Thyroid gland (tissue), 4 donors: ENCODE data around the gene PIP4K2A. TPM values are rescaled to one million over a fixed set of nuclear protein-coding genes. Genes with fewer than 3 reads are reported as not detected.
"Not testable (repeated sequence)": the region's sequence is repeated elsewhere in the genome, so short reads cannot be mapped to it uniquely, and the experiment has no call there.

Experiments used
- DNase-seq, 2 donors: peaks; one replicate each; pipeline ENCODE4 v3.0.0-alpha.2; 2019
- H3K27ac ChIP-seq, 3 donors: fragments of 200-600 bp; sonication (generic); 1 replicate in 2 of 3; 2 replicates in 1 of 3; pipeline ENCODE4 v1.5.1; 2016 to 2019; ENCODE audit warnings: mild to moderate bottlenecking in 1 of 3, moderate library complexity in 1 of 3
- H3K27me3 ChIP-seq: fragments of 200-600 bp; sonication (generic); one replicate; pipeline ENCODE4 v1.5.1; 2019
- H3K36me3 ChIP-seq, 2 donors: fragments of 200-600 bp; sonication (generic); one replicate each; pipeline ENCODE4 v1.5.1; 2016 to 2019
- H3K4me1 ChIP-seq, 2 donors: fragments of 200-600 bp; sonication (generic); one replicate each; pipeline ENCODE4 v1.5.1; 2017 to 2019
- H3K4me3 ChIP-seq, 3 donors: fragments of 200-600 bp; sonication (generic); replicated peaks in 1 of 3; 1 replicate in 2 of 3; 2 replicates in 1 of 3; pipeline ENCODE4 v1.5.1; 2016; ENCODE audit warnings: mild to moderate bottlenecking in 1 of 3
- H3K9me3 ChIP-seq: fragments of 200-600 bp; sonication (generic); one replicate; pipeline ENCODE4 v1.5.1; 2017
- POLR2A ChIP-seq, 2 donors: fragments of 450-650 bp; IDR thresholded peaks; one replicate each; pipeline ENCODE4 v1.6.1; 2017; ENCODE audit warnings: antibody characterized with exemption in 2 of 2, mild to moderate bottlenecking in 2 of 2, moderate library complexity in 1 of 2
- WGBS, 2 donors: methylation state at CpG; one replicate each; pipeline ENCODE4 v1.1.5; 2017; 5-methylcytosine and 5-hydroxymethylcytosine counted together
- intact Hi-C: fragments of 100-400 bp; cut with DNase I; formaldehyde crosslinking; loops from one replicate; pipeline ENCODE4 v1.15.1; 2023
- total RNA-seq, 4 donors: library from RNA; depleted of rRNA; stranded (reverse); fragments of >200 nt; gene quantifications; one replicate each; pipeline ENCODE4 v1.2.3, GENCODE V29; 2016
- TF ChIP-seq, protein P1 (sequence below), 6 experiments: fragments of 200-600 bp in 3 of 6; fragments of 450-650 bp in 3 of 6; sonication (generic) in 3 of 6; IDR thresholded peaks; one replicate each; pipeline ENCODE4 v1.5.1; 2016 to 2019; ENCODE audit warnings: antibody characterized with exemption in 6 of 6, mild to moderate bottlenecking in 2 of 6, inconsistent platforms in 1 of 6, moderate library complexity in 1 of 6

The PIP4K2A gene
- total RNA-seq, 4 donors from 2014 or later = 16.5 to 23.2 (median 19.3) TPM

- no peaks in the 10 kb centered on the region for H3K4me1 ChIP-seq
- TF ChIP-seq, protein P1, sequence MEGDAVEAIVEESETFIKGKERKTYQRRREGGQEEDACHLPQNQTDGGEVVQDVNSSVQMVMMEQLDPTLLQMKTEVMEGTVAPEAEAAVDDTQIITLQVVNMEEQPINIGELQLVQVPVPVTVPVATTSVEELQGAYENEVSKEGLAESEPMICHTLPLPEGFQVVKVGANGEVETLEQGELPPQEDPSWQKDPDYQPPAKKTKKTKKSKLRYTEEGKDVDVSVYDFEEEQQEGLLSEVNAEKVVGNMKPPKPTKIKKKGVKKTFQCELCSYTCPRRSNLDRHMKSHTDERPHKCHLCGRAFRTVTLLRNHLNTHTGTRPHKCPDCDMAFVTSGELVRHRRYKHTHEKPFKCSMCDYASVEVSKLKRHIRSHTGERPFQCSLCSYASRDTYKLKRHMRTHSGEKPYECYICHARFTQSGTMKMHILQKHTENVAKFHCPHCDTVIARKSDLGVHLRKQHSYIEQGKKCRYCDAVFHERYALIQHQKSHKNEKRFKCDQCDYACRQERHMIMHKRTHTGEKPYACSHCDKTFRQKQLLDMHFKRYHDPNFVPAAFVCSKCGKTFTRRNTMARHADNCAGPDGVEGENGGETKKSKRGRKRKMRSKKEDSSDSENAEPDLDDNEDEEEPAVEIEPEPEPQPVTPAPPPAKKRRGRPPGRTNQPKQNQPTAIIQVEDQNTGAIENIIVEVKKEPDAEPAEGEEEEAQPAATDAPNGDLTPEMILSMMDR (IDR thresholded peaks at IDR 0.05) = no peak
- no peak for TF ChIP-seq POLR2A (IDR thresholded peaks at IDR 0.05)
- H3K9me3 ChIP-seq = no peaks in the 10 kb centered on the region
- H3K4me3 ChIP-seq = no peak overlapping the region
- 63 to 72% methylated on average over 7 of the region's 7 CpGs for WGBS, 2 donors
- H3K27ac ChIP-seq = no peak overlapping the region
- DNase-seq = no peak
- H3K36me3 ChIP-seq = no peaks in the 10 kb centered on the region
- intact Hi-C loops = no loop called here
- no peaks in the 10 kb centered on the region for H3K27me3 ChIP-seq
Measured at GRCh38 chr10:22500656-22501340, 213.6 kb downstream of the PIP4K2A start.

- H3K9me3 ChIP-seq, intact Hi-C loops, H3K27ac ChIP-seq, DNase-seq, H3K27me3 ChIP-seq, H3K4me1 ChIP-seq, H3K4me3 ChIP-seq, H3K36me3 ChIP-seq: not testable (repeated sequence)
- WGBS, 2 donors = 68 to 94% methylated on average over 2 of the region's 2 CpGs
Measured at GRCh38 chr10:22499973-22500372, 214.4 kb downstream of the PIP4K2A start.

- Histone ChIP-seq H3K36me3 (no peaks in the 10 kb centered on the region), H3K4me3 (no peak overlapping the region), H3K4me1 (no peaks in the 10 kb centered on the region), H3K27ac (no peak overlapping the region), H3K27me3 (no peaks in the 10 kb centered on the region), H3K9me3 (no peaks in the 10 kb centered on the region)
- no peak for TF ChIP-seq POLR2A (IDR thresholded peaks at IDR 0.05)
- TF ChIP-seq, protein P1 (IDR thresholded peaks at IDR 0.05) = no peak
- WGBS, 2 donors = 88 to 94% methylated on average over 3 of the region's 3 CpGs
- no peak for DNase-seq
- intact Hi-C loops = no loop called here
Measured at GRCh38 chr10:22495396-22495795, 219.0 kb downstream of the PIP4K2A start.

DNA sequence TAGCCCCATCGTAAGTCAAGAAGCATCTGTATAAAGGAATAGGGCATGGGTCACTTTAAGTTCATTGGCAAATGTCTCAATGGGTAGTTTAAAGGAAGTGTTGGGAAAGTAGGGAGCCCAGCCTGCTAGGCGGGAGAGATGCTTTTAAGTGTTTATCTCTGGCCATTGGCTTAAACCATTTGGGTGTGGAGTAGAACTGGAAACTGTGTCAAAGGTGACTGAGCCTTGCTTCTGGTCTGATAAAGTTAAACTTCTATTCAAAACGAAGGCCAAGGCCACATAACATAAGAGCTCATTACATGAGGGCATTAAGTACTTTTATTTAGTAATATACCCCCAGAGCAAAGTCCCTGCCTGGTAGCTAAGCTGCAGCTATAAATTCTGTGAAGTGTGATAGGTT, 220.4 kb downstream of the PIP4K2A start:
- Histone ChIP-seq H3K27me3 (no peaks in the 10 kb centered on the region), H3K4me3 (no peak overlapping the region), H3K27ac (no peak overlapping the region), H3K4me1 (no peaks in the 10 kb centered on the region), H3K9me3 (no peaks in the 10 kb centered on the region), H3K36me3 (no peaks in the 10 kb centered on the region)
- no peak for TF ChIP-seq POLR2A (IDR thresholded peaks at IDR 0.05)
- TF ChIP-seq, protein P1 (IDR thresholded peaks at IDR 0.05) = no peak
- no peak for DNase-seq
- intact Hi-C loops = no loop called here
- 76 to 77% methylated on average over 3 of the region's 3 CpGs for WGBS, 2 donors

DNA sequence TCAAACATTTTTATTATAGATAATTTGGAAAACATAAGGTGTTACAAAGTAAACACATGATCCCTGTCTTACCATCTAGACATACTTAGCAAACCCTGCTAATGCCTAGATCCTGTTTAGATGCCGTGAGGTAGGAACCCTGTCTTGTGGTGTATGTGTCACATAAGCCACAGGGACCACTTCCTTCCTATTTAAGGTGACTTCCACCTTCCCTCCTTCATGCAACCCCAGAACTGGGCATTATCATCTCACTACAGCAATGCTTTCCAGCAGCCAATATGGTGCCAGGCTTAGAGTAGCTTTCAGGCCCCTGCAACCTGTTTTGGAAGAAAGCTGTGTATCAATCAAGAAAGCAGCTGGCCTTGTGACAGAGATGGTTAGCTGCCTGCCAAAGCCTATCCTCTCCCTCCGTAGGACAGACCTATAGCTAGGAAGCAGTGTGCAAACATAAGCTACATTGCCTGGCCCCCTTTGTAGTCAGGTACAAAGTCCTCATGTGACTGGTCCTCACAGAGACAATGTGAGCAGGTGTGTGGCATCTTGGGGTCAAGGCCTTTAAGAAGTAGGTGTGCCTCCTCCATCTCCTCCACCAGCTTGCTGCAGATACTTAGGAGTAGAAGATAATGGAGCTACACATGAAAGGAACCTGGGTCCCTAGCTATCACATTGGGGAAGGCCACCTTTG, 222.3 kb downstream of the PIP4K2A start:
- DNase-seq = no peak
- H3K27me3 ChIP-seq = no peaks in the 10 kb centered on the region
- no peak overlapping the region for H3K4me3 ChIP-seq
- no peaks in the 10 kb centered on the region for H3K36me3 ChIP-seq
- H3K27ac ChIP-seq = no peak overlapping the region
- H3K4me1 ChIP-seq = no peaks in the 10 kb centered on the region
- no peak for TF ChIP-seq POLR2A (IDR thresholded peaks at IDR 0.05)
- TF ChIP-seq, protein P1 (IDR thresholded peaks at IDR 0.05) = no peak
- intact Hi-C loops = no loop called here
- WGBS, 2 donors = 81 to 98% methylated on average over 2 of the region's 2 CpGs
- no peaks in the 10 kb centered on the region for H3K9me3 ChIP-seq
